Measurements from ENCODE around the gene NFKBIL1. TPM values are rescaled to one million over a fixed set of nuclear protein-coding genes. Genes with fewer than 3 reads are reported as not detected.

Gene NFKBIL1
- total RNA-seq, 1 experiment from 2014 or later: 15.1 TPM

GRCh38 chr6:31559606-31559957 is 12.2 kb downstream of the NFKBIL1 start:
- no peak overlapping the region for H3K27ac ChIP-seq (ENCODE audit: insufficient read length, low read depth, low read length)
- no peaks in the 10 kb centered on the region for H3K27me3 ChIP-seq (ENCODE audit: insufficient read depth, low read length)
- H3K4me2 ChIP-seq (ENCODE audit: insufficient read depth, insufficient read length, low read length): no peak overlapping the region

More at GRCh38 chr6:31559606-31559957, 12.2 kb downstream of the NFKBIL1 start:
- Histone ChIP-seq H2BK20ac (ENCODE audit: low read depth, low read length, poor library complexity, severe bottlenecking) (no peak overlapping the region), H4K5ac (ENCODE audit: insufficient read length, low read depth, low read length) (no peak overlapping the region), H4K20me1 (ENCODE audit: control insufficient read depth, insufficient read depth, insufficient read length) (no peaks in the 10 kb centered on the region), H3T11ph (ENCODE audit: low read length) (no peak overlapping the region), H3K79me1 (ENCODE audit: insufficient read depth, low read depth, low read length, poor library complexity, severe bottlenecking) (no peaks in the 10 kb centered on the region), H4K91ac (ENCODE audit: insufficient read length, low read depth, low read length) (no peak overlapping the region), H2BK12ac (ENCODE audit: insufficient read length, low read depth, low read length) (no peak overlapping the region), H3K9me3 (ENCODE audit: control insufficient read depth, low read depth, low read length) (no peaks in the 10 kb centered on the region), H3K23ac (ENCODE audit: insufficient read length, low read depth, low read length) (no peak overlapping the region), H3K9ac (ENCODE audit: extremely low read depth, insufficient read length, low read length) (no peak overlapping the region), H3K79me2 (ENCODE audit: insufficient read depth, low read length) (no peaks in the 10 kb centered on the region), H4K8ac (replicated peaks; ENCODE audit: insufficient read length, low read depth, low read length) (no peak overlapping the region), H3K4ac (ENCODE audit: low read depth, low read length) (no peak overlapping the region), H2BK120ac (ENCODE audit: low read depth, low read length, poor library complexity, severe bottlenecking) (no peak overlapping the region), H3K4me1 (ENCODE audit: insufficient read depth, low read length) (peaks cover 4% of the 10 kb centered on the region; the same call in 1 of the 2 replicates), H3K14ac (ENCODE audit: insufficient read depth, low read length) (no peak overlapping the region), H2AK5ac (ENCODE audit: insufficient read length, low read length) (no peak overlapping the region), H3K18ac (ENCODE audit: insufficient read length, low read depth, low read length) (no peak overlapping the region), H3K56ac (ENCODE audit: insufficient read length, low read depth, low read length) (no peak overlapping the region), H2BK15ac (ENCODE audit: low read depth, low read length) (no peak overlapping the region), H2AFZ (ENCODE audit: low read length) (no peak overlapping the region), H2BK5ac (ENCODE audit: insufficient read length, low read length) (no peak overlapping the region), H3K23me2 (ENCODE audit: insufficient read length, low read depth, low read length, poor library complexity, severe bottlenecking) (no peaks in the 10 kb centered on the region)
- Mint-ChIP-seq H3K4me3 (no peak overlapping the region; a peak in 1 of 5 replicates), H3K27ac (peak overlapping the region; percentile 4 to 58 (median 40); a peak in 4 of 7 replicates), H3K4me1 (peaks cover 4 to 18% of the 10 kb centered on the region in 2 experiments; a peak in 3 of 4 replicates), H3K36me3 (ENCODE audit: insufficient read depth in 1 of 3, low read depth in 3 of 3) (peaks cover 14 to 39% (median 26%) of the 10 kb centered on the region in 3 experiments; a peak in 6 of 7 replicates), H3K27me3 (ENCODE audit: low read depth) (no peaks in the 10 kb centered on the region), H3K9me3 (no peaks in the 10 kb centered on the region)
- DNase-seq: no peak
- TF ChIP-seq CTCF (conservative IDR thresholded peaks at IDR 0.05): no peak
- no CpG with 5 or more reads among the region's 4 CpGs for WGBS (ENCODE audit: extremely low coverage, insufficient read length, low lambda C conversion rate)

Measured in H9 (cell line).